Measurements from ENCODE around the gene OR1M1. TPM values are rescaled to one million over a fixed set of nuclear protein-coding genes. Genes with fewer than 3 reads are reported as not detected.

The OR1M1 gene
- polyA plus RNA-seq, 3 donors: not detected

- Histone ChIP-seq H3K4me2 (replicated peaks; ENCODE audit: extremely low read depth, low read length, poor library complexity, severe bottlenecking) (no peak overlapping the region), H2AFZ (ENCODE audit: insufficient read depth, low read depth, low read length, poor library complexity, severe bottlenecking) (no peak overlapping the region), H3K4me1 (ENCODE audit: control insufficient read depth in 1 of 2, insufficient read depth in 2 of 2, low read length in 2 of 2) (no peaks in the 10 kb centered on the region), H3K4me3 (replicated peaks in 1 of 3; ENCODE audit: low read depth in 2 of 3, low read length in 3 of 3) (no peak overlapping the region), H3K9ac (ENCODE audit: insufficient read depth, low read length, poor library complexity, severe bottlenecking) (no peak overlapping the region), H3K27ac (ENCODE audit: low read depth in 1 of 2, low read length in 2 of 2) (no peak overlapping the region), H3K79me2 (ENCODE audit: insufficient read depth, low read length) (no peaks in the 10 kb centered on the region), H4K20me1 (ENCODE audit: insufficient read depth, low read length) (no peaks in the 10 kb centered on the region), H3K9me3 (replicated peaks in 1 of 2; ENCODE audit: control insufficient read depth in 1 of 2, insufficient read depth in 1 of 2, low read length in 2 of 2) (no peaks in the 10 kb centered on the region), H3K27me3 (ENCODE audit: control insufficient read depth in 2 of 2, insufficient read depth in 2 of 2, low read length in 2 of 2) (no peaks in the 10 kb centered on the region), H3K36me3 (replicated peaks in 1 of 2; ENCODE audit: control insufficient read depth in 1 of 2, insufficient read depth in 2 of 2, low read length in 2 of 2) (no peaks in the 10 kb centered on the region)
- no peak for TF ChIP-seq CTCF (IDR thresholded peaks at IDR 0.05)
- Mint-ChIP-seq H3K4me1 (no peaks in the 10 kb centered on the region), H3K9me3 (peaks cover 0 to 3% (median 0%) of the 10 kb centered on the region in 7 donors), H3K27me3 (ENCODE audit: low read depth in 3 of 3) (peaks cover 4 to 11% (median 6%) of the 10 kb centered on the region in 3 donors), H3K36me3 (no peaks in the 10 kb centered on the region), H3K4me3 (no peak overlapping the region), H3K27ac (no peak overlapping the region)
- no peak for DNase-seq
- intact Hi-C loops (cut with micrococcal nuclease): no loop called here
- no CpG with 5 or more reads among the region's 3 CpGs for WGBS (ENCODE audit: insufficient coverage)
Measured at GRCh38 chr19:9044449-9044848, 42.4 kb upstream of the OR1M1 start.

- Histone ChIP-seq H3K27ac (ENCODE audit: low read depth in 1 of 2, low read length in 2 of 2) (no peak overlapping the region), H3K4me1 (ENCODE audit: control insufficient read depth in 1 of 2, insufficient read depth in 2 of 2, low read length in 2 of 2) (no peaks in the 10 kb centered on the region), H3K4me2 (replicated peaks; ENCODE audit: extremely low read depth, low read length, poor library complexity, severe bottlenecking) (no peak overlapping the region), H3K36me3 (replicated peaks in 1 of 2; ENCODE audit: control insufficient read depth in 1 of 2, insufficient read depth in 2 of 2, low read length in 2 of 2) (no peaks in the 10 kb centered on the region), H3K9me3 (replicated peaks in 1 of 2; ENCODE audit: control insufficient read depth in 1 of 2, insufficient read depth in 1 of 2, low read length in 2 of 2) (no peaks in the 10 kb centered on the region), H3K9ac (ENCODE audit: insufficient read depth, low read length, poor library complexity, severe bottlenecking) (no peak overlapping the region), H2AFZ (ENCODE audit: insufficient read depth, low read depth, low read length, poor library complexity, severe bottlenecking) (no peak overlapping the region), H4K20me1 (ENCODE audit: insufficient read depth, low read length) (no peaks in the 10 kb centered on the region), H3K4me3 (replicated peaks in 1 of 3; ENCODE audit: low read depth in 2 of 3, low read length in 3 of 3) (no peak overlapping the region), H3K27me3 (ENCODE audit: control insufficient read depth in 2 of 2, insufficient read depth in 2 of 2, low read length in 2 of 2) (no peaks in the 10 kb centered on the region), H3K79me2 (ENCODE audit: insufficient read depth, low read length) (no peaks in the 10 kb centered on the region)
- TF ChIP-seq CTCF (IDR thresholded peaks at IDR 0.05): no peak
- Mint-ChIP-seq H3K27ac (no peak overlapping the region), H3K36me3 (no peaks in the 10 kb centered on the region), H3K9me3 (peaks cover 0 to 3% (median 0%) of the 10 kb centered on the region in 7 donors), H3K27me3 (ENCODE audit: low read depth in 3 of 3) (peaks cover 4 to 8% (median 5%) of the 10 kb centered on the region in 3 donors), H3K4me1 (no peaks in the 10 kb centered on the region), H3K4me3 (no peak overlapping the region)
- 33% methylated on average over 3 of the region's 4 CpGs for WGBS (ENCODE audit: insufficient coverage)
- intact Hi-C loops (cut with micrococcal nuclease): no loop called here
- DNase-seq: no peak
Measured at GRCh38 chr19:9046694-9047093, 40.2 kb upstream of the OR1M1 start.

Measured in CD14-positive monocyte (primary cell).